Fibroblast of villous mesenchyme (primary cell): ENCODE data around the gene PTPRA. TPM values are rescaled to one million over a fixed set of nuclear protein-coding genes. Genes with fewer than 3 reads are reported as not detected.
A peak's percentile ranks its signal among the peaks of the same experiment; 100 is the strongest.

Source experiments
- DNase-seq: peaks from one replicate; pipeline ENCODE4 v3.0.0-alpha.2; 2010; ENCODE audit warnings: low read depth
- H3K4me3 ChIP-seq: 2 replicates; pipeline ENCODE4 v1.5.1; 2011; ENCODE audit warnings: low read depth, mild to moderate bottlenecking, low read length
- total RNA-seq: library from RNA; depleted of rRNA; stranded (reverse); fragments of >200 nt; gene quantifications from 2 replicates; pipeline ENCODE4 v1.2.3, GENCODE V29; 2012
- TF ChIP-seq, protein P1 (sequence below): IDR thresholded peaks from 2 replicates; pipeline ENCODE4 v1.5.1; 2012; ENCODE audit warnings: low read depth, mild to moderate bottlenecking, low read length; ENCODE audit not compliant: insufficient read depth

The PTPRA gene
- total RNA-seq, 1 donor = 41.5 TPM

DNA sequence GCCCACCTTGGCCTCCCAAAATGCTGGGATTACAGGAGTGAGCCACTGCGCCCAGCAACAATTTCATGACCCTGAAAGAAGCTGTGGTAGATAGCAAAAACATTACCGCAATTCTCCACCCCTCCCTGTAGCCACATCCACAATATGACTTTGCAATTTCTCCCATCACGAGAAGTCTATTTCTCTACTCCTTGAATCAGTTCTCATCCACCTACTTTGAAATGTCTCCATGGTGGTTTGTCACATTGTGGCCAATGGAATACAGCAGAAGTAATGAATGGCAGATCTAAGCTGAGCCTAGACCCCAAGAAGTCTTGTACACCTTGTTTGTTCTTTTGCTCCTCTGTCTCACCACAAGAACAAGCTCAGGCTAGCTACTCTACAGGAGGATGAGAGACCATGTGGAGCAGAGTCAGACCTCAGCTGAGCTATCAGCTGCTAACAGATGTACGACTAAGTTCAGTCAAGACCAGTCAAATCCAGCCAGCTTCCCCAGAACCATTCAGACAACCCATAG is 204.4 kb downstream of the PTPRA start:
- TF ChIP-seq, protein P1, sequence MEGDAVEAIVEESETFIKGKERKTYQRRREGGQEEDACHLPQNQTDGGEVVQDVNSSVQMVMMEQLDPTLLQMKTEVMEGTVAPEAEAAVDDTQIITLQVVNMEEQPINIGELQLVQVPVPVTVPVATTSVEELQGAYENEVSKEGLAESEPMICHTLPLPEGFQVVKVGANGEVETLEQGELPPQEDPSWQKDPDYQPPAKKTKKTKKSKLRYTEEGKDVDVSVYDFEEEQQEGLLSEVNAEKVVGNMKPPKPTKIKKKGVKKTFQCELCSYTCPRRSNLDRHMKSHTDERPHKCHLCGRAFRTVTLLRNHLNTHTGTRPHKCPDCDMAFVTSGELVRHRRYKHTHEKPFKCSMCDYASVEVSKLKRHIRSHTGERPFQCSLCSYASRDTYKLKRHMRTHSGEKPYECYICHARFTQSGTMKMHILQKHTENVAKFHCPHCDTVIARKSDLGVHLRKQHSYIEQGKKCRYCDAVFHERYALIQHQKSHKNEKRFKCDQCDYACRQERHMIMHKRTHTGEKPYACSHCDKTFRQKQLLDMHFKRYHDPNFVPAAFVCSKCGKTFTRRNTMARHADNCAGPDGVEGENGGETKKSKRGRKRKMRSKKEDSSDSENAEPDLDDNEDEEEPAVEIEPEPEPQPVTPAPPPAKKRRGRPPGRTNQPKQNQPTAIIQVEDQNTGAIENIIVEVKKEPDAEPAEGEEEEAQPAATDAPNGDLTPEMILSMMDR = no peak
- no peak for DNase-seq
- no peak overlapping the region for H3K4me3 ChIP-seq

DNA sequence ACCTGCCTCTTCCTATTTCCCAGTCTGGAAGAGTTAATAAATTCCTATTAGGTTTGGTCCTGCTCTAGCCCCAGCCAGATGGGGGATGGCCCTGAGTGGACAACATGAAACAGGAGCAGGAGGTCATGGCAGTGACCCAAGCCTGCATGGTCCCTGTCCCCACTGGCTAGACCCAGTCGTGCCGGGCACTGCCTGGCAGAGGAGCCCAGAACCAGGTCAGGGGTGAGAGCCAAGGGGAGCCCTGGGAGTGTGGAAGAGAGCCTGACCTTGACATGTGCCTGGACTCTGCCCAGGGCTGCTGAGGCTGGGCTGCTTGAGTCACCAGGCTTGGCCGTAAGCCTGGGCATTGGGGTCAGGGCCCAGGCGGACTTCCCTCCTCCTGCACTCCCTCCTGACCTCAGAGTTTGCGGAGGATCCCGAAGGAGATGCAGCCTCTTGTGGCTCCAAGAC is 207.7 kb downstream of the PTPRA start:
- TF ChIP-seq, protein P1 = no peak
- no peak overlapping the region for H3K4me3 ChIP-seq
- peak; percentile 41 for DNase-seq

DNA sequence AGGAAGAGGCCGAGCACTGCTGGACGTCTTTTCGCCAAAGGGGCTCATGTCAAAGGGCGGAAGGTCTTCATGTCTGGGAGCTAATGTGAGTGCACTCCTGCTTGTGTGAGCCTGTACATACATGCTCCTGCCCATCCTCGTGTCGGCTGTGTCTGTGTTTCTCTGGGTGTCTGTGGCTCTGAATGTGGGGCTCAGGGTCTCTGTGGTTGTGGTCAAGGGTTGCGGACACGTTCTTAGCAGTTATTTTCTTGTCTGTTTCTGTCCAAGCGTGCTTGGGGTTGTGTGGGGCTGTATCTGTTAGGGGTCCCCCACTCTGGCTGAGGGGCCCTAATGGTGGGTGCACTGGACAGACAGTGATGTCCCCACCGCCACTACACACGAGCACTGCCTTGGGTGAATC is 208.4 kb downstream of the PTPRA start:
- TF ChIP-seq, protein P1 = no peak
- DNase-seq = no peak

DNA sequence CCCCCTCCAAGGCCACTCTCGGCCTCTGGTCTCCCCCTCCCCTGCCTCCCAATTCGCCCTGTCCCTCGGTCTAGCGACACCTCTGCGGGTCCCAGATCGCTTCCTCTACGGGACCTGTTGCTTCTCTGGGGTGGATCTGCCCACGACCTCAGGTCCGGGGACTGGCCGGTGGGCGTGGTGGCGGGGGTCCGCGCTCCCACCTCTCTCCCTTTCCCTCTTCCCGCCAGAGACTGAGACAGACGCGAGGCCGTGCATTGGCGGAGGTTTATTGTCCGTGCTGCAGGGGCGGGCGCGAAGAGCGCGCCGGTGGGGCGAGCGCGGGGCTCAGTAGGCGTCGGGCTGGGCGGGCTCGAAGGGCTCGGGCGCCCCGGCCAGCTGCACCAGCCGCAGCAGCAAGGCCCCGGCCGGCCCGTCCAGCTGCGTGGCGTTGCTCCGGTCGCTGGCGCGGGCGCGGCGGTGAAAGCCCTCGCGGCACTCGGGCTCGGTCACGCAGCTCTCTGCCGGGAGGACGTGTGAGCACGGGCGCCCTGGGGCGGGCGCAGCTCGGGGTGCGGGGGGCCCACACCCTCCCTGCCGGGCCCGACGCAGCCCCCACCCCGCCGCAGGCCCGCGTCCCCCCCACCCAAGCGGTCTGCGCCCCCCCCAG is 209.1 kb downstream of the PTPRA start:
- H3K4me3 ChIP-seq = no peak overlapping the region
- TF ChIP-seq, protein P1 = no peak
- peak; percentile 12 for DNase-seq

More for the DNA sequence above, 208.4 kb downstream of the PTPRA start:
- H3K4me3 ChIP-seq = no peak overlapping the region

DNA sequence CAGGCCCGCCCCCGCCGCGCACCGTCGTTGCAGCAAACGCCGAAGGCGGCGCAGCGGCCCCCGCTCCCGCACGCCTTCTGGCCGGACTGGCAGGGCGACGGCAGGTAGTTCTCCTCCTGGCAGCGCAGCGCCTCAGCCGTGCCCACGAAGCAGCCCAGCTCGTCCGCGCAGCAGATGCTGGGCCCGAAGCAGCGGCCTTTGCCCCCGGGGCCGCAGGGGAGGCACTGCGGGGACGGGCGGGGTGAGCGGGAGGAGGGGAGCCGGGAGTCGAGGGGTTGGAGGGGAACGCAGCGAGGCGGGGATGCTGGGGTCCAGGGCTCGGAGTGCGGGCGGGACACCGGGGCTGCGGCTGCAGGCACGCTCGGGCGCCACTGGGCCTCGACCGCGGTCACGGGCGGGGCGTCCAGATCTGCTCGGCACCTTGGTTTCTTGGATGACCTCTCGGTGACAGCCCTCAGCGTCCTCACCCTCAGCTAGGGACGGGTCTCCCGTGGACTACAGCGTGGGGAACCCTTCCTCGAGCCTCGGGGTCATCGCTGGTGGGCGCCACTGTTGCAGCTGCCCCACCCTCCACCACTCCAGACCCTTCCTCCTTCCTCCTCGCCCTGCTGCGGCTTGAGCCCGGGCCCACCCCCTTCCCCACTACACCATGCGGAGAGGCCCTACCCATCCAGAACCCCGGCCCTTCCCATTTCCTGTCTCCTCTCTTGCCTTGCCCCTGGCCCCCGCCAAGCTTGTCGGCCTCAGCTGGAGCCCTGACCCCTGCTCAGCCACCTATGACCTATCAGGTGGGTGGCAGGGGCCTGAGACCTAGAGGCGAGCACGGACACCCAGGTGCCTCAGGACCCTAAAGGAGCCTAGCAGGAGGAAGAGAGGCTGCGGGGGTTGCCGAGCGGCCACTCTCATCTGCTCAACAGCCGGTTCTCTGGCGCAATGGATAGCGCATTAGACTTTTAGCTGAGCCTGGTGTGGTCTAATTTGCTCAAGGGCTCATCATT is 210.0 kb downstream of the PTPRA start:
- H3K4me3 ChIP-seq = no peak overlapping the region
- DNase-seq = no peak
- TF ChIP-seq, protein P1 = no peak

DNA sequence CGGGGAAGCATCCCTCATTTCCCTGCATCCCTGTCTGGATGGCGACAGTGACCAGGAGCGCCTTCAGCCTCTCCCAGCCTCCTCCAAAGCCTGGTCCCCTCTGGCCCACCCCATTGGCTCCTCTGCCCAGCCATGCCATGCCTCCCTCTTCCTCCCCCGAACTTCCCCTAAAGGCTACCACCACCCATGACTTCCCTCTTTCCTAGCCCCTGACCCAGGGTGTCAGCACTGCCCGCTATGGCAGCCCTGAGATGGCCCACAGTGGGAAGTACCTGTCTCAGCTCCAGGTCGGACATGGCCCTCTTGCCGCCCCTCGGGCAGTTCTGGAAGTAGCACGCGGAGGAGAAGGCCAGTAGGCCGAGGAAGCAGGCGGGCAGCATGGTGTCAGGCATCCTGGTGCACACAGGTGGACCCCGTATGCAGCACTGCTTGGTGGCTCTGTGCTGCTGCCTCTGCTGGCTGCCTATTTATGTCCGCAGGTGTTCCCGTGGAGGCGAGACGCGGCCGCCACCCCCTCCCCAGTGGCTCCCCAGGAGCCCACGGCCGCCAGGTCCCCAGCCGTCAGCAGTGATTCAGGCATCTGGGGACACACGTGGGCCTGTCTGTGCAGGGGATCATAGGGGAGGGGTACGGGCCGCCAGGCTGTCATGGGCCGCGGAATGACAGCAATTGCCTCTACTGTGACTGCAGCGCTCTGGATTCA is 211.2 kb downstream of the PTPRA start, which contains the start of gene AVP:
Gene AVP (minus strand): TSS at position 442 of the 703 bp plus-strand sequence. CDS start 50 bp downstream, at position 392.
- TF ChIP-seq, protein P1 = no peak
- no peak within 1 kb of the TSS for H3K4me3 ChIP-seq
- no peak for DNase-seq
